Measurements from ENCODE around the gene SLC26A11. TPM values are rescaled to one million over a fixed set of nuclear protein-coding genes. Genes with fewer than 3 reads are reported as not detected.

Gene SLC26A11
- total and polyA plus RNA-seq, 2 of the 13 experiments (the other 11 are each of a cell fraction or from before 2014, with no cell fraction given), result 8.7 to 13.2 TPM

DNA sequence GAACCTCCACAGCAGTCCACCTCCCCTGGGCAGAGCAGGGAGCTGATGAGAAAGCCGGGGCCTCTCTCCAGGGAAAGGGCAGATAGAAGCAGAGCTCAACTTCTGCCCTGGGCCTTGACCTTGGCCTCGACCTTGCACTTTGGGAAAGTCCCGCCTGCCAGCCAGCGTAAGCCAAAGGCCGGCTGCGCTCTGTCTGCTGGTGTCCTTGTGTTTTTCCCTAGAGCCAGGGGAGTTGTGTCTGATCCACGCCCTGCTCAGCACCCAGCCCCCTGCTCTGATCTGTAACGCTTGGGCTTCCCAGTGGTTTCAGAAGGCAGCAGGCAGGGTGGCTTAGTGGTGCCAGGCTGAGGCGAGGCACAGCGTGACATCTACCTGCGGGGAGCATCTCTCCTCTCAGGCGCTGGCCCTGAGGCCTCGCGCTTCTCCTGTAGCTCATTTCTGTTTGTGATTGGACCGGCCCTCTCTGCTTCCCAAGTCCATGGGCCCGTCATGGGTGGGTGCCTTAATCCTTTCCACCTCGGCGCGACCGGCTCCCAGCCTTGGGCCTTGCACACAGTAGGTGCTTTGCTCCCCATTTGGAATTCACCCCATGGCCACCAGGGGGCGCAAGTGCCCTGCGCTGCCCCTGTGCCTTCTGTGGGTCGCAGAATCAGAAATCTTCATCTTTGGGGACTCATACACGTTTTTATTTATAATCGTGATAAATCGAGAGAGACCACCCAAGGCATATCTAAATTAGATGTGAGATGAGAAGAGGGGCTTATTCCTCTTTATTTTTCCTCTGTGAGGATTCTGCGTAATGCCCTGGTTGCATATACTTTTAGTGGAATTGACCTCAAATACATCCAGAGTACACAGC is 24.3 kb upstream of the SLC26A11 start (continued):
- TF ChIP-seq, protein P1, sequence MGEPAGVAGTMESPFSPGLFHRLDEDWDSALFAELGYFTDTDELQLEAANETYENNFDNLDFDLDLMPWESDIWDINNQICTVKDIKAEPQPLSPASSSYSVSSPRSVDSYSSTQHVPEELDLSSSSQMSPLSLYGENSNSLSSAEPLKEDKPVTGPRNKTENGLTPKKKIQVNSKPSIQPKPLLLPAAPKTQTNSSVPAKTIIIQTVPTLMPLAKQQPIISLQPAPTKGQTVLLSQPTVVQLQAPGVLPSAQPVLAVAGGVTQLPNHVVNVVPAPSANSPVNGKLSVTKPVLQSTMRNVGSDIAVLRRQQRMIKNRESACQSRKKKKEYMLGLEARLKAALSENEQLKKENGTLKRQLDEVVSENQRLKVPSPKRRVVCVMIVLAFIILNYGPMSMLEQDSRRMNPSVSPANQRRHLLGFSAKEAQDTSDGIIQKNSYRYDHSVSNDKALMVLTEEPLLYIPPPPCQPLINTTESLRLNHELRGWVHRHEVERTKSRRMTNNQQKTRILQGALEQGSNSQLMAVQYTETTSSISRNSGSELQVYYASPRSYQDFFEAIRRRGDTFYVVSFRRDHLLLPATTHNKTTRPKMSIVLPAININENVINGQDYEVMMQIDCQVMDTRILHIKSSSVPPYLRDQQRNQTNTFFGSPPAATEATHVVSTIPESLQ (CRISPR knock-in tag; conservative IDR thresholded peaks at IDR 0.05), result no peak
- TF ChIP-seq, protein P2, sequence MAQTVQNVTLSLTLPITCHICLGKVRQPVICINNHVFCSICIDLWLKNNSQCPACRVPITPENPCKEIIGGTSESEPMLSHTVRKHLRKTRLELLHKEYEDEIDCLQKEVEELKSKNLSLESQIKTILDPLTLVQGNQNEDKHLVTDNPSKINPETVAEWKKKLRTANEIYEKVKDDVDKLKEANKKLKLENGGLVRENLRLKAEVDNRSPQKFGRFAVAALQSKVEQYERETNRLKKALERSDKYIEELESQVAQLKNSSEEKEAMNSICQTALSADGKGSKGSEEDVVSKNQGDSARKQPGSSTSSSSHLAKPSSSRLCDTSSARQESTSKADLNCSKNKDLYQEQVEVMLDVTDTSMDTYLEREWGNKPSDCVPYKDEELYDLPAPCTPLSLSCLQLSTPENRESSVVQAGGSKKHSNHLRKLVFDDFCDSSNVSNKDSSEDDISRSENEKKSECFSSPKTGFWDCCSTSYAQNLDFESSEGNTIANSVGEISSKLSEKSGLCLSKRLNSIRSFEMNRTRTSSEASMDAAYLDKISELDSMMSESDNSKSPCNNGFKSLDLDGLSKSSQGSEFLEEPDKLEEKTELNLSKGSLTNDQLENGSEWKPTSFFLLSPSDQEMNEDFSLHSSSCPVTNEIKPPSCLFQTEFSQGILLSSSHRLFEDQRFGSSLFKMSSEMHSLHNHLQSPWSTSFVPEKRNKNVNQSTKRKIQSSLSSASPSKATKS (CRISPR knock-in tag; IDR thresholded peaks at IDR 0.05), result no peak
- TF ChIP-seq DNMT3B (CRISPR knock-in tag; conservative IDR thresholded peaks at IDR 0.05) (no peak), ZNF773 (CRISPR knock-in tag; IDR thresholded peaks at IDR 0.05; ENCODE audit: borderline replicate concordance) (no peak), TSC22D2 (CRISPR knock-in tag; IDR thresholded peaks at IDR 0.05; ENCODE audit: borderline replicate concordance) (no peak), ZNF143 (CRISPR knock-in tag; IDR thresholded peaks at IDR 0.05) (no peak), RFX1 (IDR thresholded peaks at IDR 0.05) (no peak), U2AF1 (optimal IDR thresholded peaks at IDR 0.05; ENCODE audit: low read depth, low read length) (no peak), TGIF2 (CRISPR knock-in tag; IDR thresholded peaks at IDR 0.05) (no peak), MAFG (CRISPR knock-in tag; IDR thresholded peaks at IDR 0.05) (no peak), FOXJ3 (CRISPR knock-in tag; IDR thresholded peaks at IDR 0.05; ENCODE audit: borderline replicate concordance) (0 out of 2 replicates have a peak, but pooled peaks have one; percentile 52), THYN1 (CRISPR knock-in tag; IDR thresholded peaks at IDR 0.05; ENCODE audit: borderline replicate concordance, low read depth) (no peak), PHB2 (IDR thresholded peaks at IDR 0.05; ENCODE audit: partially characterized antibody) (no peak), ZFP1 (CRISPR knock-in tag; IDR thresholded peaks at IDR 0.05) (no peak), MED13 (CRISPR knock-in tag; IDR thresholded peaks at IDR 0.05) (no peak), ZNF121 (CRISPR knock-in tag; IDR thresholded peaks at IDR 0.05) (no peak), GABPB1 (CRISPR knock-in tag; IDR thresholded peaks at IDR 0.05) (no peak; the same call in 1 of the 2 replicates), PHF21A (CRISPR knock-in tag; IDR thresholded peaks at IDR 0.05) (no peak)
- TF ChIP-seq, protein P3, sequence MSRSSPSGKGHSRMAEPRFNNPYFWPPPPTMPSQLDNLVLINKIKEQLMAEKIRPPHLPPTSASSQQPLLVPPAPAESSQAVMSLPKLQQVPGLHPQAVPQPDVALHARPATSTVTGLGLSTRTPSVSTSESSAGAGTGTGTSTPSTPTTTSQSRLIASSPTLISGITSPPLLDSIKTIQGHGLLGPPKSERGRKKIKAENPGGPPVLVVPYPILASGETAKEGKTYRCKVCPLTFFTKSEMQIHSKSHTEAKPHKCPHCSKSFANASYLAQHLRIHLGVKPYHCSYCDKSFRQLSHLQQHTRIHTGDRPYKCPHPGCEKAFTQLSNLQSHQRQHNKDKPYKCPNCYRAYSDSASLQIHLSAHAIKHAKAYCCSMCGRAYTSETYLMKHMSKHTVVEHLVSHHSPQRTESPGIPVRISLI (CRISPR knock-in tag; IDR thresholded peaks at IDR 0.05; ENCODE audit: borderline replicate concordance), result 0 out of 2 replicates have a peak, but pooled peaks have one; percentile 23
- TF ChIP-seq, protein P4, sequence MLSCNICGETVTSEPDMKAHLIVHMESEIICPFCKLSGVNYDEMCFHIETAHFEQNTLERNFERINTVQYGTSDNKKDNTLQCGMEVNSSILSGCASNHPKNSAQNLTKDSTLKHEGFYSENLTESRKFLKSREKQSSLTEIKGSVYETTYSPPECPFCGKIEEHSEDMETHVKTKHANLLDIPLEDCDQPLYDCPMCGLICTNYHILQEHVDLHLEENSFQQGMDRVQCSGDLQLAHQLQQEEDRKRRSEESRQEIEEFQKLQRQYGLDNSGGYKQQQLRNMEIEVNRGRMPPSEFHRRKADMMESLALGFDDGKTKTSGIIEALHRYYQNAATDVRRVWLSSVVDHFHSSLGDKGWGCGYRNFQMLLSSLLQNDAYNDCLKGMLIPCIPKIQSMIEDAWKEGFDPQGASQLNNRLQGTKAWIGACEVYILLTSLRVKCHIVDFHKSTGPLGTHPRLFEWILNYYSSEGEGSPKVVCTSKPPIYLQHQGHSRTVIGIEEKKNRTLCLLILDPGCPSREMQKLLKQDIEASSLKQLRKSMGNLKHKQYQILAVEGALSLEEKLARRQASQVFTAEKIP (CRISPR knock-in tag; IDR thresholded peaks at IDR 0.05; ENCODE audit: borderline replicate concordance), result no peak
- TF ChIP-seq, protein P5, sequence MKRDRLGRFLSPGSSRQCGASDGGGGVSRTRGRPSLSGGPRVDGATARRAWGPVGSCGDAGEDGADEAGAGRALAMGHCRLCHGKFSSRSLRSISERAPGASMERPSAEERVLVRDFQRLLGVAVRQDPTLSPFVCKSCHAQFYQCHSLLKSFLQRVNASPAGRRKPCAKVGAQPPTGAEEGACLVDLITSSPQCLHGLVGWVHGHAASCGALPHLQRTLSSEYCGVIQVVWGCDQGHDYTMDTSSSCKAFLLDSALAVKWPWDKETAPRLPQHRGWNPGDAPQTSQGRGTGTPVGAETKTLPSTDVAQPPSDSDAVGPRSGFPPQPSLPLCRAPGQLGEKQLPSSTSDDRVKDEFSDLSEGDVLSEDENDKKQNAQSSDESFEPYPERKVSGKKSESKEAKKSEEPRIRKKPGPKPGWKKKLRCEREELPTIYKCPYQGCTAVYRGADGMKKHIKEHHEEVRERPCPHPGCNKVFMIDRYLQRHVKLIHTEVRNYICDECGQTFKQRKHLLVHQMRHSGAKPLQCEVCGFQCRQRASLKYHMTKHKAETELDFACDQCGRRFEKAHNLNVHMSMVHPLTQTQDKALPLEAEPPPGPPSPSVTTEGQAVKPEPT (CRISPR knock-in tag; IDR thresholded peaks at IDR 0.05; ENCODE audit: low read depth), result no peak

All from HepG2 (cell line).